GM21723 (cell line): ENCODE data around the gene PTPN13.

ENCODE experiments used
- ATAC-seq: cut with Tn5 transposase; IDR thresholded peaks from one replicate; pipeline ENCODE4 v1.9.1; 2021; ENCODE audit warnings: mild to moderate bottlenecking, moderate library complexity; ENCODE audit not compliant: unreplicated experiment

Gene PTPN13

GRCh38 chr4:86592553-86593249 lies 1.4 kb upstream of the PTPN13 start:
- ATAC-seq: no peak

GRCh38 chr4:86594559-86595425 lies 677 bp downstream of the PTPN13 start:
- ATAC-seq: peak; percentile 38

GRCh38 chr4:86595426-86595805 lies 1.3 kb downstream of the PTPN13 start:
- ATAC-seq: no peak

GRCh38 chr4:86596807-86597206 lies 2.7 kb downstream of the PTPN13 start:
- ATAC-seq: no peak

GRCh38 chr4:86600007-86600653 lies 6.0 kb downstream of the PTPN13 start:
- no peak for ATAC-seq

GRCh38 chr4:86603311-86603885 lies 9.3 kb downstream of the PTPN13 start:
- no peak for ATAC-seq

- no peak for ATAC-seq
Observed at GRCh38 chr4:86606809-86607208, 12.7 kb downstream of the PTPN13 start.

- no peak for ATAC-seq
Observed at GRCh38 chr4:86608757-86609375, 14.8 kb downstream of the PTPN13 start.

- no peak for ATAC-seq
Observed at GRCh38 chr4:86611757-86612156, 17.6 kb downstream of the PTPN13 start.

- no peak for ATAC-seq
Observed at GRCh38 chr4:86613734-86614133, 19.6 kb downstream of the PTPN13 start.

GRCh38 chr4:86614865-86615264 lies 20.8 kb downstream of the PTPN13 start:
- no peak for ATAC-seq

GRCh38 chr4:86615501-86615900 lies 21.4 kb downstream of the PTPN13 start:
- ATAC-seq: no peak

GRCh38 chr4:86619656-86620055 lies 25.5 kb downstream of the PTPN13 start:
- no peak for ATAC-seq

- ATAC-seq: no peak
Observed at GRCh38 chr4:86621435-86621834, 27.3 kb downstream of the PTPN13 start.

- ATAC-seq: no peak
Observed at GRCh38 chr4:86626066-86626465, 32.0 kb downstream of the PTPN13 start.

- no peak for ATAC-seq
Observed at GRCh38 chr4:86627462-86628135, 33.5 kb downstream of the PTPN13 start.

GRCh38 chr4:86630629-86631028 lies 36.5 kb downstream of the PTPN13 start:
- ATAC-seq: no peak

GRCh38 chr4:86631166-86631565 lies 37.1 kb downstream of the PTPN13 start:
- ATAC-seq: no peak

GRCh38 chr4:86633854-86634253 lies 39.7 kb downstream of the PTPN13 start:
- no peak for ATAC-seq

GRCh38 chr4:86640469-86640868 lies 46.4 kb downstream of the PTPN13 start:
- no peak for ATAC-seq
